ENCODE results near the gene CADPS.

Gene CADPS

GRCh38 chr3:62811119-62811518 lies 64.1 kb downstream of the CADPS start:
- DNase-seq (ENCODE audit: low read depth): no peak
- in situ Hi-C loops (cut with HindIII; ENCODE audit: low sequenced_read_pairs): no loop called here
- H3K4me3 ChIP-seq (ENCODE audit: low read depth, low read length): no peak overlapping the region
- no peak for TF ChIP-seq CTCF (IDR thresholded peaks at IDR 0.05; ENCODE audit: low read depth, low read length, missing control alignments)

- no peak for DNase-seq (ENCODE audit: low read depth)
- TF ChIP-seq CTCF (IDR thresholded peaks at IDR 0.05; ENCODE audit: low read depth, low read length, missing control alignments): no peak
- no peak overlapping the region for H3K4me3 ChIP-seq (ENCODE audit: low read depth, low read length)
- in situ Hi-C loops (cut with HindIII; ENCODE audit: low sequenced_read_pairs): no loop called here
These were observed 65.8 kb downstream of the CADPS start for GRCh38 chr3:62809369-62809768.

- no peak for DNase-seq (ENCODE audit: low read depth)
- no peak overlapping the region for H3K4me3 ChIP-seq (ENCODE audit: low read depth, low read length)
- in situ Hi-C loops (cut with HindIII; ENCODE audit: low sequenced_read_pairs): no loop called here
- TF ChIP-seq CTCF (IDR thresholded peaks at IDR 0.05; ENCODE audit: low read depth, low read length, missing control alignments): no peak
These were observed 69.5 kb downstream of the CADPS start for GRCh38 chr3:62805580-62806277.

- no peak overlapping the region for H3K4me3 ChIP-seq (ENCODE audit: low read depth, low read length)
- no peak for DNase-seq (ENCODE audit: low read depth)
- in situ Hi-C loops (cut with HindIII; ENCODE audit: low sequenced_read_pairs): no loop called here
- TF ChIP-seq CTCF (IDR thresholded peaks at IDR 0.05; ENCODE audit: low read depth, low read length, missing control alignments): no peak
These were observed 70.1 kb downstream of the CADPS start for GRCh38 chr3:62805106-62805505.

GRCh38 chr3:62803276-62803675 lies 71.9 kb downstream of the CADPS start:
- DNase-seq (ENCODE audit: low read depth): no peak
- no peak for TF ChIP-seq CTCF (IDR thresholded peaks at IDR 0.05; ENCODE audit: low read depth, low read length, missing control alignments)
- in situ Hi-C loops (cut with HindIII; ENCODE audit: low sequenced_read_pairs): no loop called here
- H3K4me3 ChIP-seq (ENCODE audit: low read depth, low read length): no peak overlapping the region

- no peak for DNase-seq (ENCODE audit: low read depth)
- TF ChIP-seq CTCF (IDR thresholded peaks at IDR 0.05; ENCODE audit: low read depth, low read length, missing control alignments): no peak
- H3K4me3 ChIP-seq (ENCODE audit: low read depth, low read length): no peak overlapping the region
- in situ Hi-C loops (cut with HindIII; ENCODE audit: low sequenced_read_pairs): no loop called here
These were observed 77.2 kb downstream of the CADPS start for GRCh38 chr3:62798000-62798399.
